ENCODE data around the gene THSD7B.

The THSD7B gene

DNA sequence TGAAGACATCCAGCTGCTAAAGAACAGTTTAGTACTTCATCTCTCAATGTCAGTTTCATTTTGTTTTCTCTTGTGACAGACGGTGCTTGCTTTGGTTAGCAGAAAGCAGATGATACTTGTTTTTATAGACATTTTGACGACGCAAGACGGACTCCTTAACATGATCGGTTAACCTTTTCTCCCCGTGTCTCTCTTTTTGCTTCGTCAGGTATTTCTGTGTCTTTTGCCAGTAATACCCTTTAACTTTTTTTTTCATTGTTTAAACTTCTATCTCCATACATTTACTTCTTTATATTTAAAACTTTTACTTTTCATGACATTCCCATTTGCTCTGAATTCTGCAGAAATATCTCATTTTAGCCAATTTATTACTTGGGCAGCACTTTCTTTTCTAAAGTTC is 57.9 kb downstream of the THSD7B start:
- DNase-seq (ENCODE audit: low read depth) = no peak

DNA sequence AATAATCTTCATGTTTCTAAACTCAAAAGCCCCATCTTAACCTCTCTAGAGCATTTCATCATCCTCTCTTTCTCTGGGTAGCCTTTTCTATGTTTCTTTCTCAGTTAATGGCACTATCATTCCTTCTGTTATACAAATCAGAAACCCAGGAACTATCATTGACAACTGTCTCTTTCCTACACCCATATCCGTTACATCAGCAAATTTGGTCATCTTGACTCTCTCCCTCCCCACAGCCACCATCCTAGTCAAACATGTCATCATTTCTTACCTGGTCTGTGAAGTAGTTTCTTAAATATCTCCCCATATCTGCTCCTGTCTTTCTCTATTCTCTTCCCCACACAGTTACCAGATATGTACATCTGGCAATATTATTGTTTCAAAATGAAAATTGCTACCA is 62.8 kb downstream of the THSD7B start:
- DNase-seq (ENCODE audit: low read depth) = no peak

DNA sequence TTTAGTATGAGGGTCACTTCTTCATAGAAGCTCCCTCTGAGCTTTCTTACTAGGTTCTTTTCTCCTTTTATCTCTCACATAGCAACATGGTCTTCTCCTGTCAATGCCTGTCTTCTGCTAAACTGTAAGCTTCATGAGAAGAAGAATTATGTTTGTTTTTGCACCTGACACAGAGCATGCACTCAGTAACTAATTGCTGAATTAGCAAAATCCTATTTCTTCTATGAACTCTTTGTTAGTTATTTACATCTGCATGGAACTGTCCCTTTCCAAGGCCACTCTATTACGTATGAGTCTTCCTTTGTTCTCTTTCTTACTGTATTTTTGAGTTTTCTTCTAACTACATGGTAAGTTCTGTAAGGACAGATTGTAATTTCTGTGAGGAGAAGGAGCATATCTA is 63.4 kb downstream of the THSD7B start:
- DNase-seq (ENCODE audit: low read depth) = no peak

DNA sequence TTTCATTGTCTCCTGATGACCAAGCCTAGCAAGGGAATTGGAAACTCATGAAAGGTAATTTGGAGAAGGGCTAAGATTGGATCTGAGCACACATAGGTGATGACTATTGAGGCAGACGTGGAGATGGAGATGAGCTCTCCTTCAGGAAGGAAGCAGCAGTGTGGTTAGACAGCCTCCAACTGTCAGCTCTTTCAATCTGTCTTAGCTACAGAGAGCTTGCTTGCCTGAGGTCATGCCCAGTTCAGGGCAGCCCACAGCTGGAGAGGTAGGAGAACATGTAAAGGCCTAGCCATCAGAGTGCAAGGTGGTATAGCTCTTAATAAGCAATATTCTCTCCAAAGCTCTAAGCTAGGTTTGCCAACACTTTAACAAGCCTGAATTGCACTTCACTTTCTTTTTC is 79.2 kb downstream of the THSD7B start:
- DNase-seq (ENCODE audit: low read depth) = no peak

DNA sequence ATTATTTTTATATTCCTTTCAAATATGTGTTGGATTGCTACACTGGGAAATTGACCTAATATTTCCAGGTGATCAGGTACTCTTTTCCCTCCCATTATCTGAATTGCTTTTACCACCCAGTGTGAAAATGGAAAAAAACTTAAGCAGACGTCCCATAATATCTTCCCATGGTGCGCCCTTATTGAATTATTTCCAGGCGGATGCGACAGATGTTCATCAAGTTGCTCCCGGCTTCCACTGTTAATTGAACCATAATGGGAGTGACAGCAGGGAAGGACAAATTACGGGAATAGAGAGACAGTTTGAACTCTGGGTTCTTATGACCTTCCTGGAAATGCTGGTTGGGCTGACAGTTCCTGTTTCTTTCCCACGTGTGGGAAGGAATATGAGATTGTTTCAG is 93.3 kb downstream of the THSD7B start:
- no peak for DNase-seq (ENCODE audit: low read depth)

DNA sequence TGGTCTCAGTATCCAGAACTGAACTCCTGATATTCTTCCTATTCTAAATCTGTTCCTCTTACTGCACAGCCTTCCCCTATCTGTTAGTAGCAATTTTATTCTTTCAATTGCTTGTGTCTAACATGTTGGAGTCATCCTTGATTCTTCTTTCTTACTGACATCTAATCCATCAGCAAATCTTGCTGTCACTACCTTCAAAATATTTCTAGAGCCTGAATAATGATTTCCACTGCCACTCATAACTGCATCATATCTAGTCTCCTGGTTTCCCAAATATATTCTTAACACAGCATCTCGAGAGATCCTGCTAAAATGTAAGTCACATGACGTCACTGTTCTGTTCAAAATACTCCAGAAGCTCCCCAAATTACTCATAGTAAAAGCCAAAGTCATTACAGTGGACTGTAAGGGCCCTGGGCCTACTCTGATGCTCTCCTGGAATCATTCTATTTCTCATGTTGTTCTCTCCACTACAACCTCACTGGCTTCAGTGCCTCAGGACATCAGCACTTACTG is 95.2 kb downstream of the THSD7B start:
- DNase-seq (ENCODE audit: low read depth) = no peak

DNA sequence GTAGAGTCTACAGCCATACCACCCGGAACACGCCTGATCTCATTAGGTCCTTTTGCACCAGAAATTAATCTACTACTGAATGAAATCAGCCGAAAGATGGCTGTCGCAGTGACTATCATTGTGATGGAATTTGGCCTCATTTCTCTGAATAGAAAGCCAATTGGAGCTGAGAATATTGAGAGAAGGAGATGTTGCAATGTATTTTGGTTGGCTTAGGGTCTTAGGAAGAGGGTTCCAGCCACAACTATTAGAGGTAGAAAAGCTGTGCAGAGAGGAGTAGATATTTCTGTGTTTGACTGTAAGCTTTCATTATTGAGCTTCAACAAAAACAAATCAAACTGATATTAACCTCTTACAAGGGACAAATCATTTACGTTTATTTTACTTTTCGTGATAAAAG is 98.1 kb downstream of the THSD7B start:
- no peak for DNase-seq (ENCODE audit: low read depth)

DNA sequence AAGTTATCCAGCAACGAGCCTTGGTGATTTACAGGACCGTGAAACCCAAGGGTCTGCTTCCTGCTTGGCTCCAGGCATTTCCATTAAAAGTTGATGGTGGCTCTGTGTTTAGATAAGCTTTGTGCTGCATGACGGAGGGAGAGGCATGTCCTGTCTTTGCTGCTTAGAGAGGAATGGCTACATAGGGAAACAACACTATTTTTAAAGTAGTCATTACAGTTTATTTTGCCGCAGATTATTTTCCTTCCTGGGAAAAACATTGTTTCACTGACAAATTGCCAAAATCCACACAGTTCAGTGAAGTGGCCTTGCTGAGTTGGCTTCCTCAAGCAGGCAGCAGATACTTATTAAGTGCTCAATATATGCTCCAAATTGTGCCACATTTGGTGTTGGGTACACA is 98.5 kb downstream of the THSD7B start:
- DNase-seq (ENCODE audit: low read depth) = no peak

DNA sequence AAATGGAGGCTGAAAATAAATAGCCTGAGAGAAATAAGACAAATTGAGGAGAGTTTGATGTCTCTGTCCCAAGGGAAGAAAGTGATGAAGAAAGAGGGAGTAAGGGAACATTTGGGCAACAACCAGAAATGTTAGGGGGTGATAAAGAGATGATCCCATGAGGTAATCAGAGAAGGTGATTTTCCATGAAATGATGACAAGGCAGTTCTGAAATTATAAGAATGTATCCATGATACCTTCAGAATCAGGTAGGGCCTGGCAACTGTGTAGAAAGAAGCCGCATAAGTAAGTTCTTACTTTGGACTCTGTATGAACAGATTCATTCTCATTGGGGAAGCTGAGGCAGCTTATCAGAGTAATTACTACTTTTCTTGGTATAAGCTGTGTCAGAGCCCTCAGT is 106.1 kb downstream of the THSD7B start:
- no peak for DNase-seq (ENCODE audit: low read depth)

DNA sequence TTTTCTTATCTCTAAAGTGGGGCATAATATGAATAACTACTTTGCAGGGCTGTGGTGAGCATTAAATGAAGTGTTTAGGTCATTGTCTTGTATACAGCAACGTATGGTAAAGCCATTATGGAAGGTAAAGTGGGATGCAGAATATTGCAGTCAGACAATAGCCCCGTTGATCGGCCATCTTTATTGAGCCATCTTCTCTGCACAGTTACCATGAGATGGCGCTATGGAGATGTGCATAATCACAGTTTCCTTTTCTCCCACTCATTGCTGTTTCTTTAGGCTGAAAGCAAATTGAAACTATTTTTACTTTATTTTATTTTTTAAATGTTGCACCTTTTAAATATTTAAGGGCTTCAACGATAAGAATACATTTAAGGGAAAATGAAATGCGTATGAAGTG is 108.9 kb downstream of the THSD7B start:
- no peak for DNase-seq (ENCODE audit: low read depth)

DNA sequence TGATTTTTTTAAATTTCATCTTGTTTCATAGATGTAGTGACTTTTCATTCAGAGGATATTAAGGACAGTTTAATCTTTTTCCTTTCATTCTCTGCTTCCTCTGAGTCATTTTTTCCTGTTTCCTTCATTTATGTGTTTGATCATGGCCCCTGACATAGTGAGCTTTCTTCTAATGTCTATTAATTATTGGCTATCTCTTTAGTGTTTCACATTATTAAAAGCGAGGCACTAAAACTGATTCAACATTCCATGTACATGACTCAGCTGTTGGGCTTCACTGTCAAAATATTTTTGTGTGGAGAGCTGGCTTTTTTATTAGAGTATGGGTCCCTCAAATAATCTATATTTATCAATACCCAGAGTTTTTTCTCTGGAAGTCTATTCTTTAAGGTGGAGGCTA is 125.8 kb downstream of the THSD7B start:
- DNase-seq (ENCODE audit: low read depth) = no peak

DNA sequence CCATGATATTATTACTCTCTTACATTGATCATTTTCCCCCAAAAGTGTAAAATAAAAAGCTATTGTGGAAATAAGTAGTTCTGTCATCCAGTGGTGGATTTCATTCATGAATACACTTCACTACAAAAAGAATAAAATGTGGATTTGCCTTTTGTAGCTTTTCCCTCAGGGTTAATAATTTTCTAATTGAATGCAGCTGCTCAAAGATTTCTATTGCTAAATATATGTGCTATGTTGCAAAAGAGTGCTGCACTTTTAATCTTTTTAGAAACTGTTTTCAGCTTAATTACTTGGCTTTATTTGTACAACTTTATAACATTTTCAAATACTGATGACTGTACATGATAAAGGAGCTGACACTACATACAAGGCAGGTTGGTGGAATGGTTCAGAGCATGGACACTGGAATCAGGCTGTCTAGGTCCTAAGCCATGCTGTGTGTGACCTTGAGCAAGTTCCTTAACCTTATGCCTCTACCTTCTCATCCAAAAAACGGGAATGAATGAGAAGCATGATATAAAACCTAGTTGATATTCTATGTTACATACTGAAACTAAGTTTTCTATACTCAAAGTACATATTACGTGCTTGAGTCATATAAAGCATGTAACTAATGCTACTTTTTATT is 128.8 kb downstream of the THSD7B start:
- DNase-seq (ENCODE audit: low read depth) = no peak

DNA sequence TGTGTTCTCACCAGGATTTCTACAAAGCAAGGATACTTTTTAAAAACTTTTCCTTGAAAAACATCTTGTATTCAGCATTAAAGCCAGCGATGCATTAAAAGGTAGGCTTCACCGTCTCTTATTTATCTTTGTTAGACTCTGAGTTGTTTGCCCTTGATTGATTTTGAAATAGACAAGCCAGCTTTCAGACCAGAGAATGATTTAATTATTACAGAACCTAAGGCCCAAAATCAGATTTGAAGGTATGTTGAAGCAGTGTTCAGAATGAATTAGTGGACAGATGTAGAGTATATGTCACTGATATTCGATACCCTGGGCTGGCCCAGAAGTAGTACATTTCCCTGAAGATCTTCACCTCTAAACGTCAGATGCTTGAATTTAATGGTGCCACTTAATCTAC is 136.4 kb downstream of the THSD7B start:
- DNase-seq (ENCODE audit: low read depth) = no peak

DNA sequence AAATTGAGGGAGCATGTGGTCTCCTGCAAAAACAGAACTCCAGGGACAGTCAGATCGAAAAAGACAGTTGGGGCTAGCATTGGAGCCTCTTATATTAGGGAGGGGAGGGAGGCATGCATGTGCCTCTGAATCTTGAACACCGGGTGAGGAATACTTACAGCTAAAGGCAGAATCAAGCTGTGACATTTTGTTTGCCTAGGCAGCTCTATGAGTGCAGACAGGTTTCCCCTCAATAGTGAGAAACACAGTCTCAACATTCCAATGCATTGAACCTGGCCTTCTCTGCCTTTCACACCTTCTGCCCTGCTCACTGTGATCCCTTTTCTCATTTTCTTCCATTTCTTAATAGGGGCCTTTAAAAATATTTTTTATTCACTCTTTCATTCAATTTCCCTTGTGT is 140.4 kb downstream of the THSD7B start:
- DNase-seq (ENCODE audit: low read depth) = no peak

DNA sequence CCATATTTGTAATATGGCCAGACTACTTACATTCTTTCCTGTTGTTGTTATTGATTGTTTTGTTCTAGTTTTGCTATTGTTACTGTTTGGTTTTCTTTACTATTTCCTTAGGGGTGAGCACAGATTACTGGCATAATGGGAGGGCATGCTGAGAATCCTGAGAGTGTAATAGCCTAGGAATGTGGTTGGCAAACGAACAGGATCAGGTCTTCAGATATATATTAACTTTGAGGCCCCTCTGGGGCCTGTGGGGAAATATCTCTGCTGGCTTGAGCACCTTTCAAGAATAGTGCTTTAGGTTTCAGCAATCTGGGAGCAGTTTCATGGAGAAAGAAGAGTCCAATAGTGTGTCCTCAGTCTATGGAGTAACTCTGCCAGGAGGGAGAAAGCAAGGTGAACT is 144.4 kb downstream of the THSD7B start:
- DNase-seq (ENCODE audit: low read depth) = no peak

DNA sequence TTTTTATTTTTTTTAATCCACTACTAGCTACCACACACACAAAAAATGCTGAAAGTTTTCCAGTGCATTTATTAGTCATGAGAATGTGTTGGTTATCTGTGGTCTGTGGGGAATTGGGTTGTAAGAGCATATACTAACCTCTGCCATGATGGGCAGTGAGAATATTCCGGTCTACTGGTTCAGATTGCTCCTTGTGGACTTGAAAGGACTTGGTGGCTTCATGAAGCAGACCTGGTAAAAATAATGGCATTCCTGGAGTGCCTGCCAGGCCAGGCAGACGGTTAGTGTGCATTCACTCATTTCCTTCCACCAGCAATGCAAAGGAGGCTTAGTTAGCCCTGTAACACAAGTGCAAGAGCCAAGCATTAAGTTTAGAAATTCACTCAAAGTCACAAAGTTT is 150.8 kb downstream of the THSD7B start:
- no peak for DNase-seq (ENCODE audit: low read depth)

DNA sequence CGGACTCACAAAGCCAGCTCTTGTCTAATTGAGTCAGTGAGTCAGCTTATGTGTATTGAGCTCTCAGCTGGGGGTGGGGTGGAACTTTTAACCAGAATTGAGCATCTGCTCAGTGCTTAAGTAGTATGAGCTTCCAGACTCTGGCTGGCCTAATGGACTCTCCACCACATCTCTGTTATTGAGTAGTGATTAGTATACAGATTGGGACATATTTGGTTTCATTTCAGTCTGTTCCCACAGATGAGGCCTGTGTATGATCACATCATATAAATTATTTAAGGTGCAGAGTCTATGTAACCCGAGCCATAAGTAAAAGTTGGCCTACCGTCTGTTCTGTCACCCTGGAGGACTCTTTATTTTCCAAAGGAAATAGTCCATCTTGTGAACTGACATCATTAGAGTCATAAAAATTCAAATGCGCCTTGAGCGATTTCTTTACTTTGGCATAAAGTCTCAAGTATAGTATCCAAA is 152.1 kb downstream of the THSD7B start:
- no peak for DNase-seq (ENCODE audit: low read depth)

DNA sequence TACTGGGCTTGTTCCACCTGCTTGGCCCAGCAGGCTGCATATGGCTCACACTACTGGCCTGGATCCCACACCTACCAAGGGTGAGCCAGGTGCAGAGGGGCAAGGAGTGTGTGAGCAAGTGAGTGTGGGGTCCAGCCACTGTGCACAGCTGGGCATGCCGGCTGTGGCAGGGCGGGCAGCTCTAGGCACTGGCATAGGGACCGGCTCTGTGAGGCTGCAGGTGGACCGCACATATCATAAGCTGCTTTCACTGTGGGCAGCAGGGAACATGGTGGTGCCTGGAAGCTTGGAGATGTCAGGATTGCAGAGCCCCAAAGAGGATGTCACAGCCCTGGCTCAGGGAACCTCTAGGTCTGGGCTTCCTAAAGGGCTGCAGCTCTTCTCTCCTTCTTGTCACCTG is 154.3 kb downstream of the THSD7B start:
- no peak for DNase-seq (ENCODE audit: low read depth)

DNA sequence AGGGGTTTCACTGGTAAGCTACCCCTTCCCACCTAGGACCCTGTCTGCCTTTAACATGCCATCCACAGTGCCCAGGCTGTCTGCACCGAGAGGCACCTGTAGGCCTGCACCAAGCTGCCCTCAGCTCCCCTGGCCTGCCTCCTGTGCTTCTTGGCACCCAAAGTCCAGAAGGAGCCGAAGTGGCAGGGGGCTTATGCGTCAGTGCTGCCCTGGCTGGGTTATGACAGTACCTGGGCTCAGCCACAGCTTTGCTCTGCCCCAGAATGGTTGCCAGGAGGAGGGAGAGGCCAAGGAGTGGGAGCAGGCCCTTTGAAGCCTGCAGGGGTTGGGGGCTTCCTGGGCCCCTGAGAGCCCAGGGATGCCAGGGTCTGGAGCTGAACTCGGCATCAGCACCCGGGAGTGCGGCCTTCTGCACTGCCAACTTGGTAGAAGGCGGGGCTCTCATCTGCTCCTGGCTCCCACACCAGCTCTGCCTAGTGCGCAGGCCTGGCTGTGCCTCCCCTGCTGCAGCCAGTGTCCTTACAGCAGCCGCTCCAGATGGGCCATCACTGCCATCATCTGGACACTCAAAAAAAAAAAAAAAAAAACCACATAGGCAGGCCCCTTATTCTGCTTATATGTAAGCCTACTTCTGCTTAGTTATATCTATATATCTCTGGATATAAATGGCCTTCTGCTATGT is 155.4 kb downstream of the THSD7B start:
- no peak for DNase-seq (ENCODE audit: low read depth)

DNA sequence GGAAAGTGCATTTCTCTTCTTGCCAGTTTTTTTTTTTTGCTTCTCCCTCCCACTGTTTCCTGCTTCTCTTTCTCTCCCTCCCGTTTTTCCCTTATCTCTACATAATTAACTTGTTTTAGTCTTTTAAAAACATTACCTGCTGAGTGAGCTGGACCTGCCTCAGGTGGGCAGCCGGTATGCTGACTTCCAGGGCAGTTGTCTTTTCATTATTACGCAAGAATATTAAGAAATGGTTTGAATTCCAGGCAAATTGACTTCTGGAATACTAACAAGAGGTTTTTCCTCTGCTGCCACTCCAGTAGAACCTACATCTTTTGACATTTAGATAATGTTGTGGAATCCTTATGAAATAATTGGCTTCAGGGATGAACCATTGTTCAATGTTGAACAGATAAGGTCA is 161.8 kb downstream of the THSD7B start:
- no peak for DNase-seq (ENCODE audit: low read depth)

DNA sequence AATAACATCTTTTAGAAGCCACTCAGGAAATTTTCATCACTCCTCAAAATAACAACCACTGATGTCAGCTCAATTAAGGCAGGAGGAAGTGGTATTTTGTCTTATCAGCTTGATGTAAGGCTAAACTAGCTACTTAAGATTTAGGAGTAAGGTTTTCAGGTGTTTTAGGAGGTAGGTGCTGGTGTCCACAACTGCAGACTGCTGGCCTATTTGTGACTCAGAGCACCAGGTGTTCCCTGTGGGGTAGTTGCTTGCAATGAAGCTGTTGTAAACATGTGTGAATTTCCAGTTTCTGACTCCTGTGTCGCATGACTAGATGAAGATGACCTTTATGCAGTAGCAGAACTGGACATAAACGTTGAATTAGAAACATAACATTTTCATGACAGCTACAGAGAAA is 164.2 kb downstream of the THSD7B start:
- no peak for DNase-seq (ENCODE audit: low read depth)

DNA sequence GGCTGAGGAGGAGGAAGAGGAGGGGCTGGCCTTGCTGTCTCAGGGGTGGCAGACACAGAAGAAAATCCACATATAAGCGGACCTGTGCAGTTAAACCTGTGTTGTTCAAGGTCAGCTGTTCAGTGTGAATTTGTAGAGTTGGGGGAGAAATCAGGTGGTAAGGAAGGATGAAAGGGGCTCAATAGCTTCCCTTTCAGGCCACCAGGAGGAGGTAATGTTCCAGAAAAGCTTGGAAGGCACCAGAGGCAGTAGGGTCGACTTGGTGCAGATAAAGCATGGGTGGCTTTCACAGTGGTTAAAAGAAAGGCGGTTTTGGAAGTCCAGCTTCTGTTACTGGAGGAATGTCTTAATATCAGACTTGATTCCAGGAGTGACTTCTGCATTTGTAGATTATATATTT is 167.4 kb downstream of the THSD7B start:
- DNase-seq (ENCODE audit: low read depth) = no peak

DNA sequence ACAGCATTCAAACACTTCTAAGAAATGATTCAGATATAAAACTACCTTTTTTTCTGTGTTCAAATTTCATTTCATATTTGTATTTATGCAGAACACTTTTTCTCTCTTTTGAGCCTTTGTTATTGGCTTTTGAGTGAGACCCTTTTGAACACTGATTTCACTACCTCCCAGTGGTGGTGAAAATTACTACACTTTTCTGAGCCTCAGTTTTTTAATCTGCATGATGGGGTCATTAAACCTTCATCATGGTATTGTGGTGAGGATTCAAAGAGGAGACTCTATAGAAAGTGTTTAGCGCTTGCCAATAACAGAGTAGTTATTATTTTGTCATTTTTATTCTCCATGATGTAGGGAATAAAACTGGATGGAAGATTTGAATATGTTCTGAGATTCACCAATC is 169.8 kb downstream of the THSD7B start:
- no peak for DNase-seq (ENCODE audit: low read depth)

DNA sequence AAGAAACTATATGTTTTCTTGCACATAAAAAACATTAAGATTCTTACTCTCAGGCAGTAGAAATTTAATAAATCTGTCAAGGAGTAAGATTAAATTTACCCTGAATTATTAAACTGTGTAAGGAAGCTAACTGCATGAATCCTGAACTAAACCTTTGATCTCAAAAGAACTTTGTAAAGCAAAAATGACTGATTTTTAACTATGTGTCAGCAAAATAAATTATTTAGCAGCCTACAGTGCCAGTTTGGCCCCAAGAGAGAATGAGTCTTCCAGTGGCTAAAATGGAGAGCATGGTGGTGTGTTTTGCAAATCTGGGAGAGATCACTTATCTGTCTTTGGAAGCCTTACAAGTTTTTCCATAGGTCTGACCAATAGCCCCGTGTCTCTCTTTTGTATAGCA is 190.7 kb downstream of the THSD7B start:
- no peak for DNase-seq (ENCODE audit: low read depth)
